HepG2 (cell line): ENCODE data around the gene NCAM2. TPM values are rescaled to one million over a fixed set of nuclear protein-coding genes. Genes with fewer than 3 reads are reported as not detected.

Experiments used
- ATAC-seq: fragments of 200-7000 bp; cut with Tn5 transposase; 3 replicates; pipeline ENCODE4 v1.9.1; 2020; ENCODE audit warnings: mild to moderate bottlenecking, moderate library complexity
- BruUV-seq: library from RNA; stranded (reverse); fragments of 400-500 nt; replicated peaks from 2 replicates; lab custom pipeline; 2021; lab: Mats Ljungman, UMichigan
- CTCF ChIA-PET: fragments of 300-600 bp; formaldehyde crosslinking; extraction: SDS; loops from one replicate; lab custom pipeline; 2021; ENCODE audit warnings: low total read pairs, inconsistent platforms, low intra/inter-chr PET ratio; lab: Yijun Ruan, JAX
- POLR2A ChIA-PET: fragments of 350-600 bp; sonication (Branson Sonifier 250); formaldehyde crosslinking; loops from one replicate; lab custom pipeline; 2020; ENCODE audit warnings: antibody characterized with exemption, inconsistent platforms; lab: Yijun Ruan, JAX
- DNase-seq: peaks from one replicate; pipeline ENCODE4 v3.0.0-alpha.2; 2015; ENCODE audit warnings: low spot score
- FAIRE-seq: peaks from 3 replicates; lab custom pipeline; 2011; peaks lifted over from hg19 to GRCh38; lab: Jason Lieb, UNC
- H2AFZ ChIP-seq: one replicate; pipeline ENCODE4 v1.6.1; 2011; ENCODE audit warnings: low read length, inconsistent platforms
- H3K27ac ChIP-seq: fragments of 300-600 bp; 3 replicates; pipeline ENCODE4 v1.8.0; 2011; ENCODE audit warnings: mixed run types, mild to moderate bottlenecking, mixed read lengths, low read length, inconsistent platforms; ENCODE audit not compliant: insufficient read depth; ENCODE audit errors: extremely low read length
- H3K27me3 ChIP-seq, 2 experiments: fragments of 200-600 bp in 1 of 2; 2 replicates in 1 of 2; 3 replicates in 1 of 2; pipeline versions ENCODE4 v1.6.0 to v1.8.0; 2011; ENCODE audit warnings: low read length in 2 of 2, mild to moderate bottlenecking in 2 of 2, moderate library complexity in 2 of 2, inconsistent platforms in 1 of 2; ENCODE audit not compliant: insufficient read depth in 2 of 2, control insufficient read depth in 1 of 2
- H3K36me3 ChIP-seq, 2 experiments: fragments of 200-600 bp in 1 of 2; replicated peaks in 1 of 2; 2 replicates in 1 of 2; 3 replicates in 1 of 2; pipeline versions ENCODE4 v1.5.1 to v1.8.0; 2011; ENCODE audit warnings: low read length in 2 of 2, inconsistent platforms in 1 of 2; ENCODE audit not compliant: insufficient read depth in 2 of 2, control insufficient read depth in 1 of 2
- H3K4me1 ChIP-seq: 2 replicates; pipeline ENCODE4 v1.5.1; 2012; ENCODE audit warnings: low read length, inconsistent platforms; ENCODE audit not compliant: insufficient read depth
- H3K4me2 ChIP-seq: 2 replicates; pipeline ENCODE4 v1.6.0; 2011; ENCODE audit warnings: low read depth, low read length, inconsistent platforms
- H3K4me3 ChIP-seq, 3 experiments: fragments of 200-600 bp in 1 of 3; sonication (generic), shearing (Covaris generic) in 1 of 3; replicated peaks in 1 of 3; 2 replicates each; pipeline ENCODE4 v1.5.1; 2011 to 2016; ENCODE audit warnings: low read length in 3 of 3, inconsistent platforms in 2 of 3, low read depth in 2 of 3, mild to moderate bottlenecking in 2 of 3, control low read depth in 1 of 3, mixed read lengths in 1 of 3; ENCODE audit not compliant: insufficient read depth in 1 of 3
- H3K79me2 ChIP-seq: one replicate; pipeline ENCODE4 v1.6.1; 2011; ENCODE audit warnings: low read length, inconsistent platforms; ENCODE audit not compliant: insufficient read depth
- H3K9ac ChIP-seq: 2 replicates; pipeline ENCODE4 v1.6.0; 2011; ENCODE audit warnings: mild to moderate bottlenecking, low read depth, low read length, inconsistent platforms; ENCODE audit not compliant: insufficient read depth
- H3K9me3 ChIP-seq: 2 replicates; pipeline ENCODE4 v1.5.1; 2012; ENCODE audit warnings: mild to moderate bottlenecking, low read length
- H4K20me1 ChIP-seq: 2 replicates; pipeline ENCODE4 v1.6.0; 2011; ENCODE audit warnings: inconsistent platforms, mild to moderate bottlenecking, low read length, moderate library complexity; ENCODE audit not compliant: insufficient read depth
- BRD4 ChIP-seq: sonication (generic); formaldehyde crosslinking; IDR thresholded peaks from 2 replicates; pipeline ENCODE4 v1.4.0; 2020; ENCODE audit warnings: missing genetic modification reagents
- CEBPB ChIP-seq: IDR thresholded peaks from 2 replicates; pipeline ENCODE4 v1.6.1; 2011; ENCODE audit warnings: low read depth, low read length, improper control_type of control experiment, borderline replicate concordance
- EHMT2 ChIP-seq: fragments of 200-600 bp; sonication (generic); IDR thresholded peaks from 2 replicates; pipeline ENCODE4 v1.7.0; 2017; ENCODE audit warnings: antibody characterized with exemption, low read depth, low read length, borderline replicate concordance
- ERF ChIP-seq: IDR thresholded peaks from 2 replicates; pipeline ENCODE4 v1.6.1; 2018; ENCODE audit warnings: missing biosample characterization, missing genetic modification reagents
- FOSL1 ChIP-seq: sonication (generic); formaldehyde crosslinking; IDR thresholded peaks from 2 replicates; pipeline ENCODE4 v1.9.0; 2021; ENCODE audit warnings: missing genetic modification reagents, borderline replicate concordance
- GPN1 ChIP-seq: sonication (generic); formaldehyde crosslinking; IDR thresholded peaks from 2 replicates; pipeline ENCODE4 v1.5.1; 2020; ENCODE audit warnings: missing genetic modification reagents, borderline replicate concordance
- HOMEZ ChIP-seq: IDR thresholded peaks from 2 replicates; pipeline ENCODE4 v1.6.1; 2016; ENCODE audit warnings: low read depth
- NFE2L1 ChIP-seq: sonication (generic); formaldehyde crosslinking; IDR thresholded peaks from 2 replicates; pipeline ENCODE4 v1.4.0; 2020; ENCODE audit warnings: missing genetic modification reagents, mild to moderate bottlenecking, borderline replicate concordance
- NFRKB ChIP-seq: fragments of 450-650 bp; IDR thresholded peaks from 2 replicates; pipeline ENCODE4 v1.6.1; 2017
- PHB2 ChIP-seq: fragments of 450-650 bp; IDR thresholded peaks from 2 replicates; pipeline ENCODE4 v1.6.1; 2018; ENCODE audit not compliant: partially characterized antibody
- RAD51 ChIP-seq: fragments of 450-650 bp; IDR thresholded peaks from 2 replicates; pipeline ENCODE4 v1.6.1; 2016; ENCODE audit warnings: borderline replicate concordance
- ZNF292 ChIP-seq: sonication (generic); formaldehyde crosslinking; IDR thresholded peaks from 2 replicates; pipeline ENCODE4 v1.8.1; 2022; ENCODE audit warnings: mild to moderate bottlenecking, low read depth, missing genetic modification reagents, borderline replicate concordance
- ZNF749 ChIP-seq: sonication (generic); formaldehyde crosslinking; IDR thresholded peaks from 2 replicates; pipeline ENCODE4 v1.8.0; 2022; ENCODE audit warnings: mild to moderate bottlenecking, missing genetic modification reagents, moderate library complexity, borderline replicate concordance
- WGBS: methylation state at CpG from one replicate; pipeline ENCODE4 v1.1.6; 2017; ENCODE audit warnings: low lambda C conversion rate; 5-methylcytosine and 5-hydroxymethylcytosine counted together
- in situ Hi-C: cut with HindIII; loops from 2 replicates; pipeline ENCODE4 v1.10.0; 2017; ENCODE audit warnings: low pct_unique_long_range_greater_than_20kb; ENCODE audit not compliant: extremely low pct_ligation_motif_present
- intact Hi-C: fragments of 100-400 bp; cut with micrococcal nuclease; formaldehyde crosslinking; loops from one replicate; pipeline ENCODE4 v1.10.0; 2022; ENCODE audit not compliant: unreplicated experiment
- polyA plus RNA-seq, 8 experiments: library from polyadenylated mRNA; depleted of rRNA in 3 of 8; stranded (reverse) in 7 of 8; unstranded in 1 of 8; fragments of >200 nt; fragmentation: Illumina TruSeq in 4 of 8; extraction: Trizol in 4 of 8; gene quantifications; 2 replicates each; pipeline versions ENCODE4 v1.2.1 to v1.2.3, GENCODE V29; 2011 to 2016; ENCODE audit warnings: low read depth in 4 of 8, missing spikeins in 1 of 8, mixed read lengths in 1 of 8; ENCODE audit not compliant: insufficient read depth in 1 of 8
- total RNA-seq, 5 experiments: library from RNA; depleted of rRNA; stranded (reverse); fragments of >200 nt; fragmentation: Illumina TruSeq; extraction: Trizol; gene quantifications; 2 replicates each; pipeline ENCODE4 v1.2.3, GENCODE V29; 2016; ENCODE audit warnings: low read depth in 1 of 5
- TF ChIP-seq, protein P1 (sequence below): sonication (generic); formaldehyde crosslinking; IDR thresholded peaks from 2 replicates; pipeline ENCODE4 v1.8.0; 2022; ENCODE audit warnings: mild to moderate bottlenecking, missing genetic modification reagents; ENCODE audit not compliant: insufficient replicate concordance
- TF ChIP-seq, protein P2 (sequence below): IDR thresholded peaks from 2 replicates; pipeline ENCODE4 v1.6.1; 2016; ENCODE audit warnings: low read depth, control low read depth

NCAM2 gene
- total and polyA plus RNA-seq, 2 of the 13 experiments (the other 11 are each of a cell fraction or from before 2014, with no cell fraction given): not detected

- Histone ChIP-seq H2AFZ (no peak overlapping the region), H3K79me2 (no peaks in the 10 kb centered on the region), H3K9me3 (peaks cover 72% of the 10 kb centered on the region), H3K27me3 (no peaks in the 10 kb centered on the region), H4K20me1 (no peaks in the 10 kb centered on the region), H3K9ac (no peak overlapping the region), H3K36me3 (no peaks in the 10 kb centered on the region), H3K27ac (no peak overlapping the region), H3K4me3 (no peak overlapping the region), H3K4me1 (no peaks in the 10 kb centered on the region), H3K4me2 (no peak overlapping the region)
- ChIA-PET POLR2A (no interaction called here), CTCF (no interaction called here)
- 18% methylated on average over 6 of the region's 6 CpGs for WGBS
- DNase-seq (no peak), FAIRE-seq (no peak), ATAC-seq (no peak)
- in situ Hi-C loops: no loop called here
- intact Hi-C loops: no loop called here
- TF ChIP-seq FOSL1 (CRISPR knock-in tag): no peak
- 0 out of 2 replicates have a peak, but pooled peaks have one; percentile 8 for TF ChIP-seq CEBPB
- no TSS peak for BruUV-seq
Measured at GRCh38 chr21:21508859-21509258, 510.6 kb downstream of the NCAM2 start.

GRCh38 chr21:21530680-21531079 is 532.5 kb downstream of the NCAM2 start:
- FAIRE-seq: no peak
- ATAC-seq: no peak
- peaks cover 50% of the 10 kb centered on the region for H3K9me3 ChIP-seq
- no peaks in the 10 kb centered on the region for H3K79me2 ChIP-seq
- in situ Hi-C loops (no loop called here), intact Hi-C loops (no loop called here)
- no peaks in the 10 kb centered on the region for H3K4me1 ChIP-seq
- no TSS peak for BruUV-seq
- no peak overlapping the region for H3K9ac ChIP-seq
- no peak overlapping the region for H3K27ac ChIP-seq
- ChIA-PET POLR2A (no interaction called here), CTCF (no interaction called here)
- H3K4me3 ChIP-seq: no peak overlapping the region
- H4K20me1 ChIP-seq: no peaks in the 10 kb centered on the region
- H3K36me3 ChIP-seq: no peaks in the 10 kb centered on the region
- DNase-seq: no peak
- H3K27me3 ChIP-seq: no peaks in the 10 kb centered on the region
- no peak overlapping the region for H3K4me2 ChIP-seq
- no peak overlapping the region for H2AFZ ChIP-seq
- no peak for TF ChIP-seq CEBPB
- no peak for TF ChIP-seq PHB2
- TF ChIP-seq HOMEZ: no peak
- TF ChIP-seq RAD51: no peak
- TF ChIP-seq ZNF749 (CRISPR knock-in tag): no peak
- TF ChIP-seq NFE2L1: no peak
- TF ChIP-seq, protein P1, sequence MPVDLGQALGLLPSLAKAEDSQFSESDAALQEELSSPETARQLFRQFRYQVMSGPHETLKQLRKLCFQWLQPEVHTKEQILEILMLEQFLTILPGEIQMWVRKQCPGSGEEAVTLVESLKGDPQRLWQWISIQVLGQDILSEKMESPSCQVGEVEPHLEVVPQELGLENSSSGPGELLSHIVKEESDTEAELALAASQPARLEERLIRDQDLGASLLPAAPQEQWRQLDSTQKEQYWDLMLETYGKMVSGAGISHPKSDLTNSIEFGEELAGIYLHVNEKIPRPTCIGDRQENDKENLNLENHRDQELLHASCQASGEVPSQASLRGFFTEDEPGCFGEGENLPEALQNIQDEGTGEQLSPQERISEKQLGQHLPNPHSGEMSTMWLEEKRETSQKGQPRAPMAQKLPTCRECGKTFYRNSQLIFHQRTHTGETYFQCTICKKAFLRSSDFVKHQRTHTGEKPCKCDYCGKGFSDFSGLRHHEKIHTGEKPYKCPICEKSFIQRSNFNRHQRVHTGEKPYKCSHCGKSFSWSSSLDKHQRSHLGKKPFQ (CRISPR knock-in tag): no peak
- TF ChIP-seq EHMT2: no peak
- TF ChIP-seq BRD4 (CRISPR knock-in tag): no peak
- TF ChIP-seq NFRKB: no peak
- no peak for TF ChIP-seq ZNF292
- TF ChIP-seq ERF (CRISPR knock-in tag): no peak
- TF ChIP-seq GPN1 (CRISPR knock-in tag): no peak
- TF ChIP-seq, protein P2, sequence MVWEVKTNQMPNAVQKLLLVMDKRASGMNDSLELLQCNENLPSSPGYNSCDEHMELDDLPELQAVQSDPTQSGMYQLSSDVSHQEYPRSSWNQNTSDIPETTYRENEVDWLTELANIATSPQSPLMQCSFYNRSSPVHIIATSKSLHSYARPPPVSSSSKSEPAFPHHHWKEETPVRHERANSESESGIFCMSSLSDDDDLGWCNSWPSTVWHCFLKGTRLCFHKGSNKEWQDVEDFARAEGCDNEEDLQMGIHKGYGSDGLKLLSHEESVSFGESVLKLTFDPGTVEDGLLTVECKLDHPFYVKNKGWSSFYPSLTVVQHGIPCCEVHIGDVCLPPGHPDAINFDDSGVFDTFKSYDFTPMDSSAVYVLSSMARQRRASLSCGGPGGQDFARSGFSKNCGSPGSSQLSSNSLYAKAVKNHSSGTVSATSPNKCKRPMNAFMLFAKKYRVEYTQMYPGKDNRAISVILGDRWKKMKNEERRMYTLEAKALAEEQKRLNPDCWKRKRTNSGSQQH: no peak
